HG03064 (cell line): ENCODE measurements around the gene COMMD3.

ENCODE experiments used
- ATAC-seq: cut with Tn5 transposase; IDR thresholded peaks from one replicate; pipeline ENCODE4 v1.9.1; 2021; ENCODE audit warnings: low read depth; ENCODE audit not compliant: unreplicated experiment

Gene COMMD3

DNA sequence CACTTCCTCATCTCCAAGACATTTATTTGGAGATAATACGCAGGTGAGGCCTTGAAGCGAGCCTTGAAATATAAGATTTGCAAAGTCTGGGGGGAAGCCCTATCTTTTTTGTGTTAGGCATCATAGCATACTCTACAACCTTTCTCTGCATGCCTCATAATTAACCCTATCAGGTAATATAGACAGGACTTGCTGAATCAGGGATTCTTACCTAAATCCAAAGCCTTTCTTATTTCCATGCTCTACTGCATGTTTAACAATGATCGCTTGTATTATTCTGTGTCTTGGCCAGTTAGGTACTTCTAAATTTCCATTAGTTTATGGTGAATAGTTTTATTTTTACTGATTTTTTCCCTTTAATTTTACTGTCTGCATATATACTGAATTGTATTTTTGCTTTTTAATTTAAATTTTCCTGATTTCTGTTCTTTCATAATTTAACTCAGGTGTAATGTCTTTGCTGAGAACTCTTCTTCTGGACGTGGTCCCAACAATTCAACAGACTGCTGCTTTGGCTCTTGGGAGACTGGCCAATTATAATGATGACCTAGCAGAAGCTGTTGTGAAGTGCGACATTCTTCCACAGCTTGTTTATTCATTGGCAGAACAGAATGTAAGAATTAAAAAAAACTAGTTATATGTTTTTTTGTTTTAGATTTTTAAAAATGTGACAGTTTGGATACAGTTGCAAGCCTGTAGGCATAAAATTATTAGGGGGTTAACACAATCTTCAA, 48.4 kb downstream of the COMMD3 start:
- ATAC-seq: no peak

DNA sequence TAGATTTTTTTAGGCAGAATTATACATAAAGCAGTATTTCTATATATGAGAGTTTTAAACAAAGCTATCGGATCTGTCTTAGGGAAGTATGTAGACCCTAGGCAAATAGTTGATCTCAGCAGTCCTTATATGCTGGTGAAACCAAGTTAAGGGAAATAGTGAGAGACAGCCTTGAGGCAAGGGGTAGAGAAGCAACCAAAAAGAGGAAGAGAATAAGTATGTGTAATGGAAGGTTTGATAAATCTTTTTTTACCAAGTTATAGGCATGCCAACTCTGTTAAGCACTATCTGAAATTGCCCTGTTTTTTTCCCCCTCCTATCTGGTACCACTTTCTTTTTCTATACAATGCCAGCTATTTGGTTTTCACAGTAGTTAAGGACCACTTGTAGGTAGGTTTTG, 49.0 kb downstream of the COMMD3 start:
- ATAC-seq: peak; percentile 46

DNA sequence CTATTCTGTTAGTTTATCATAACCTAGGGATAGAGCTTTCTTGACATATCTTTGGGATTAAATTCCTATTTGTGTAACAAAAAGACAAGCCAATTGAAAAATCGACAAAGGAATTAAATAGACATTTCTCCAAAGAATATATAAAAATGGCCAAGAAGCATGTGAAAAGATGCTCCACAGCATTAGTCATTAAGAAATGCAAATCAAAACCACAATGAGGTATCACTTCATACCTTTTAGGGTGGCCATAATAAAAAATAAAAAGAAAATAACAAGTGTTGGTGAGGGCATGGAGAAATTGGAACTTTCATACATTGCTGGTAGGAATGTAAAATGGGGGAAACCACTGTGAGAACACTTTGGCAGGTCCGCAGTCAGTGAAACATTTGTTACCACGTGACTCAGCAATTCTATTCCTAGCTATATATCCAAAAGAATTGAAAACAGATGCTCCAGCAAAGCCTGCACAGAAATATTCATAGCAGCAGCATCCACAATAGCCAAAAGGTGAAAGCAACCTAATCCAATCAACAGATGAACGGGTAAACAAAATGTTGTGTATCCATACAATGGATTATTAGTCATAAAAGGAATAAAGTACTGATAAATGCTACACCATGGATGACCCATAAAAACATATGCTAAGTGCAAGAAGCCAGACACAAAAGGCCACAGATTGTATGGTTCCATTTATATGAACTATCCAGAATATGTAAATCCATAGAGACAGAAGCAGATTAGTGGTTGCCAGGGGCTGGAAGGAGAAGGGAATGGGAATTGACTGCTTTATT, 49.7 kb downstream of the COMMD3 start:
- ATAC-seq: no peak

DNA sequence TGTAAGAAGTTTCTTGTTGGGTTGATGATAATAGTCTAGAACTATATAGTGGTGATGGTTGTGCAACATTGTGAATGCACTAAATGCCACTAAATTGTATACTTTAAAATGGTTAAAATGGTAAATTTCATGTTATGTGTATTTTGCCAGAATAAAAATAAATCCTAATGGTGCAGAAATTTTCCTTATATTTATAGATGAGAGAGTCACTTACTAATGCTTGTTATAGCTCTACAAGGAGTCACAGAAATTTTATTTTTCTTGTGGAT, 50.2 kb downstream of the COMMD3 start:
- ATAC-seq: no peak

DNA sequence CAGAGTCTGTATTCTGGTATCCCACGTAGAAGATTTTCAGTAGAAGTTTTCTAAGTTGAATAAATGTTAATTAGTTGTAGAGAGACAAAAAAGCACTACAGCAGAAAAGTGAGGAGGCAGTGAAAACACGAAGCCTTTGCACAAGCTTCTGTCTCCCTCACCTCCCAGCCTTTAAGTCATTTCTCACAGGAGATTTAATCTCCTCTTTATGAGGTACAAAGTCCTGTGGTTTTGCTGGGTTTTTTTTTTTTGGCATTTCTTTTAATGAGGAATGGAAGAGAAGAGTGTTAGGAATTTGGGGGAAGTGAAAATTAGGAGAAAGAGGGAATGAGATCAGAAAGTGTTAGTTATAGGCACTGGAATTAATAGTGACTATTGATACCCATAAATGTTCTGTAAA, 50.6 kb downstream of the COMMD3 start:
- no peak for ATAC-seq

DNA sequence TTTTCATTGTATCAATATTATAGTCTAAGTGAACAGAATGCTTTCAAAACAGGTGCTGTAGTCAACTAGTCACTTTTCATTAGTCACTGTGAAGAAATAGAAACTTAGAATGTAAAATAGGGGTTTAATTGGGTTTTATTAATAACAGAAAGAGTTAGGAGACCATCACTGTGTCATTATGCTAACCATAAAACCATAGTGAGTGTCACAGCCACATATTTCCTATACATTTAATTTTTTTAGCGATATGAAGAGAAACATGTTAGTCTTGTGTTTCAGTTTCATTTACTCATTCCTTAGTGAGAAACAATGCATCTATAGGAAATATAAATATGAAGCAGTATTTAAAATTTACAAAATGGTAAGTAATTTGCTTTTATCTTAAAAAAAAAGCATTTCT, 51.3 kb downstream of the COMMD3 start:
- no peak for ATAC-seq

DNA sequence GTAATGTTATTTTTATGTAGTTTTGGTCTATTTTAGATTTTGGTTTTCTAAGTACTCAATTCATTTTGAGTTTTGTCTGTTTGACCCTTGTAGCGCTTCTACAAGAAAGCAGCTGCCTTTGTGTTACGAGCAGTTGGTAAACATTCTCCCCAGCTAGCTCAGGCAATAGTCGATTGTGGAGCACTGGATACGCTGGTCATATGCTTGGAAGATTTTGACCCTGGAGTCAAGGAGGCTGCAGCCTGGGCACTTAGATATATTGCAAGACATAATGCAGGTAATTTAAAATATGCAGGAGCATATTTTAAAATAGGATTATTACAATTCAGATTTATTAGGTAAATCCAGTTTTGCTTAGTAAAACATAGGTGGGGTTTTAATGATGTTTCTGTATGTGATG, 52.2 kb downstream of the COMMD3 start:
- no peak for ATAC-seq

DNA sequence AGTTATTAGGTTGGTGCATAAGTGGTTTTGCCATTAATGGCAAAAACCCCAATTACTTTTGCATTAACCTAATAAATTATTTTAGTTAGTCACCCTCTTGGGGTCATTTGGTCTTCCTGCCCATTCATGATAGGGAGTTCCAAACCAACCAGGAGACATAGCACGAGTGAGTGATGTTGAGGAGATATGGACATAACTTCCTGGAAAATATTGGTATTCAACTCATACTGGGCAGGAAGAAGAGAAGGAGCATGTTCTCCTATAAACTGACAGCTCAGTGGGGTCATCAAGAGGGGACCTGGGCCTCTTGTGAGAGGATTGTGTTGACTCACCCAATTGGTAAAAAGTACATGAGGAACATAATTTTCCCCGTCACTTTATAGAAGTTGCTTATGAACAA, 52.8 kb downstream of the COMMD3 start:
- no peak for ATAC-seq

DNA sequence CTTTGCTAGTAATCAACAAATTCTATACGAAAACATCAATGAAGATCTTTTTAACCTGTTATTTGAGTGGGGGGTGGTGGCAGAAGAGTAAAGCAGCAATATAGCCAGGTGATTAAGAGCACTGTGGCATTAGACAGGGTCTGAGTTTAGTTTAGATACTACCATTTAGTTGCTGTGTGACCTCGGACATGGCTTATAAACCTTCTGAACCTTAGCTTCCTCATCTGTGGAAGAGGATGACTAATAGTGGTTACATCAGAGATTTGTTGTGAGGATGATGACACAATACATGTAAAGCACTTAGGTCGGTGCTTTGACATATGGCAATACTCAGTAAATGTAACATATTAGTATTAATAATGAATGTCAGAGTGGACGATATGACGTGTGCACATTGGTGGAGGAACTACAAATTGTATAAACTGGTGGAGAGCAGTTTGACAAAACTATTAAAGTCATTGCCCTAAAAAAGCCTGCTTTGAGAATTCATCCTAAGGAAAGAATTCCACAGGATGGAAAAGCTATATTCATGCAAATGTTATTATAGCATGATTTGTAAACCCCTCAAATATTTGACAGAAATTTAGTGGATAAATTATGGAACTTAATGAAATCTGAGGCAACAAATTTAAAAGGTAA, 53.4 kb downstream of the COMMD3 start:
- ATAC-seq: no peak
